Activated T-helper 2 cell treated with anti-CD3 and anti-CD28 coated beads, Interferon-gamma antibody, Interleukin-2, Interleukin-4, amounts not matched to agents 10 μg/mL and 5 μg/mL and 100 μg/mL, durations not matched to agents 14 hours and 24 hours and 36 hours (primary cell): ENCODE results near the gene B3GAT1. TPM values are rescaled to one million over a fixed set of nuclear protein-coding genes. Genes with fewer than 3 reads are reported as not detected.

Experiments used
- DNase-seq: peaks from one replicate; pipeline ENCODE4 v3.0.0; 2021; ENCODE audit warnings: low spot score
- H3K27ac Mint-ChIP-seq: one replicate; pipeline ENCODE4 v1.8.0; 2021; ENCODE audit warnings: mixed read lengths
- H3K27me3 Mint-ChIP-seq: one replicate; pipeline ENCODE4 v1.8.0; 2021; ENCODE audit warnings: low read depth, mixed read lengths
- H3K36me3 Mint-ChIP-seq: one replicate; pipeline ENCODE4 v1.8.0; 2021; ENCODE audit warnings: low read depth, mixed read lengths
- H3K4me1 Mint-ChIP-seq: one replicate; pipeline ENCODE4 v1.8.0; 2021; ENCODE audit warnings: low read depth, mixed read lengths
- H3K4me3 Mint-ChIP-seq: one replicate; pipeline ENCODE4 v1.8.0; 2021; ENCODE audit warnings: low read depth, mild to moderate bottlenecking, moderate library complexity, mixed read lengths
- H3K9me3 Mint-ChIP-seq: one replicate; pipeline ENCODE4 v1.8.0; 2021; ENCODE audit warnings: mixed read lengths
- intact Hi-C: fragments of 100-400 bp; cut with micrococcal nuclease; formaldehyde crosslinking; loops from one replicate; pipeline ENCODE4 v1.15.1; 2023
- total RNA-seq: library from RNA; stranded (reverse); gene quantifications from 2 replicates; pipeline ENCODE4 v1.2.3, GENCODE V29; 2022

Gene B3GAT1
- total RNA-seq, 1 donor from 2014 or later, result 0.27 TPM

DNA sequence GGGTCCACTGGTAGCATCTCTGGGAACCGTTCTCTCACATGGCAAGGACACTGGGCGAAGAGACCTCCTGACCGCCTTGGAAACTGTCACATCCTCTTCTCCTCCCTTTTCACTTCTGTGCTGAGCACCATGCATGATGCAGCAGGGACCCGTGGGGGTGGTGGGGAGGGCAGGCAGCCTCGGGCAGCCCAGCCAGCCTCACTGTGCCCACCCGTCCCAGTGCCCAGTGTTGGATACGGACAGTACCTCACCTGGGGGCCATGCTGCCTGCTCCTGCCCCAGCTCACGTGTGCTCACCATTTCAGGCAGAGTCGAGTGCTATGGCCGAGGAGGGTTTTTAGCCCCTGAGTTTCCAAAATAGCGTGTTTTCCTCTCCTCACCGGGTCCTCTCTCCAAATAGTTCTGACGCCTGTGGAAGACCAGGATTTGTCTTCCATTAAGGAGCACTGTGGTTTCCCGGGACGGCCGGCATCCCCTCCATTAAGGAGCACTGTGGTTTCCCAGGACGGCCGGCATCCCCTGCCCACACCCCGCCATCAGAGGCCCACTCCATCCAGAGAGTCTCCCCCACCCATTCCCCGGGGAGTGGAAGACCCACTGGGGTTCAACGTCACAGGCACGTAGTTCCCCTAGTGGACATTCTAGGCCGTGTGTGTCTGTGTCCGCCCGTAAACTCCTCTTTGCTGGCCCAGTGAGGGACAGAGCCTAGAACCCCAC lies 22.4 kb downstream of the B3GAT1 start:
- no peak overlapping the region for H3K4me3 Mint-ChIP-seq
- H3K27ac Mint-ChIP-seq, result no peak overlapping the region
- intact Hi-C loops, result no loop called here
- peaks cover 13% of the 10 kb centered on the region for H3K27me3 Mint-ChIP-seq
- H3K4me1 Mint-ChIP-seq, result peaks cover 16% of the 10 kb centered on the region
- H3K9me3 Mint-ChIP-seq, result no peaks in the 10 kb centered on the region
- no peaks in the 10 kb centered on the region for H3K36me3 Mint-ChIP-seq
- DNase-seq, result no peak

- DNase-seq, result no peak
- no peak overlapping the region for H3K4me3 Mint-ChIP-seq
- no peaks in the 10 kb centered on the region for H3K36me3 Mint-ChIP-seq
- H3K27me3 Mint-ChIP-seq, result peaks cover 13% of the 10 kb centered on the region
- H3K4me1 Mint-ChIP-seq, result peaks cover 16% of the 10 kb centered on the region
- H3K27ac Mint-ChIP-seq, result no peak overlapping the region
- intact Hi-C loops, result no loop called here
- no peaks in the 10 kb centered on the region for H3K9me3 Mint-ChIP-seq
These were observed 23.5 kb downstream of the B3GAT1 start for GRCh38 chr11:134388590-134388989.

GRCh38 chr11:134387501-134387900 lies 24.5 kb downstream of the B3GAT1 start:
- H3K4me1 Mint-ChIP-seq, result peaks cover 16% of the 10 kb centered on the region
- DNase-seq, result no peak
- no peaks in the 10 kb centered on the region for H3K36me3 Mint-ChIP-seq
- no peak overlapping the region for H3K4me3 Mint-ChIP-seq
- H3K9me3 Mint-ChIP-seq, result no peaks in the 10 kb centered on the region
- H3K27ac Mint-ChIP-seq, result no peak overlapping the region
- H3K27me3 Mint-ChIP-seq, result peaks cover 8% of the 10 kb centered on the region
- intact Hi-C loops, result no loop called here

DNA sequence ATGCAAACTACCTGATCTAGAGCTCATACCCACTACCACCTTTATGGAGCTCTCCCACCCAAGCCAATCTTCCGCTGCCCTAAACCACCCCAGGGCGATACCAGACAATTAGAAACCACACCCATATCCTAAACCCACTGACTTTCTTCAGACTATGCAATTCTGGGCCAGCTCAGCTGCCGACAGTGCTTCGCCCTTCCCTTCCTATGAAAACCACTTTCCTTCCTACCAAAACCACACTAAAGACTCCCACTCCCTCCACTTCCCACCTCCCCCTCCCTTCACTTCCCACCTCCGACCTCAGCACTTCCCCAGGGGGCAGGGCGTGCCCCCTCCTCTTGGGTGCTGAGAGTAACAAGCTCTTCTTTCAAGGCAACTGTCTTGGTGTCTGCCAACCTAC lies 25.1 kb downstream of the B3GAT1 start:
- Mint-ChIP-seq H3K4me3 (no peak overlapping the region), H3K36me3 (no peaks in the 10 kb centered on the region), H3K27me3 (peaks cover 7% of the 10 kb centered on the region), H3K9me3 (no peaks in the 10 kb centered on the region), H3K4me1 (peaks cover 16% of the 10 kb centered on the region), H3K27ac (no peak overlapping the region)
- DNase-seq, result no peak
- intact Hi-C loops, result no loop called here

DNA sequence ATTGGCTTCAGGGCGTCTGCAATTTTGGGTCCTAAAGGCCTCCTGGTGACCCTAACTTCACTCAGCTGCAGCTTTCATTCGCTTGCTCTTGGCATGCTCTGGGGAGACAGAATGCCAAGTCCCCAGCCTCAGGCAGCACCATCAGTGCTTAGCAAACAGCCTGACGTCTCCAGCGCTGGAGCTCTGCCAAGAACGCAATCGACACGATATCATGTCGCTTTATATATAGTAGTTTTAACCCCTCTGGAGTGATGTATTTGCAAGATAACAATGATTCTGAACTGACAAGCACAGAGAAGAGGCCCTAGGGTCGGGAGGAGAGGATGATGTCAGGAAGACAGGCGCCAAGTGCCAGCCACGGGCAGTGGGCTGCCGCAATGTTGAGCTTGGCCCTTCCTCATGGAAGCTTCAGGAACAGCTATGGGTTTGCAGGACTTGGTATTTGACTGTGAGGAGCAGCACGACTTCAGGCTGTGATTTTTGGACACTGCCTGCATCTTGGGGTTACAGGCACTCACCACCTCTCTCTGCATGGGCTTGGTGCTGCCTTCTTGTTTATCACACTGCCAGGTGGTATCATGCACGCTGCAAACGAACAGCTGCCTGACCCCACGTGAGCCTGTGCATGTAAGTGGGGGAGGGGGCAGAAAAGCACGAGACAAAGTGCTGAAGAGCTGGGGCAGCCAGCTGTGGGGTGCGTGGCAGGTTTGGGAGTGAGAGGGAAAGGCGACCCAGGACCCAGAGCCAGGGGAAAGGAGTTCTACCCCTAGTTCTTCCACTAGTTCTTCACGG lies 26.1 kb downstream of the B3GAT1 start:
- H3K4me3 Mint-ChIP-seq, result no peak overlapping the region
- DNase-seq, result no peak
- H3K4me1 Mint-ChIP-seq, result peaks cover 16% of the 10 kb centered on the region
- H3K9me3 Mint-ChIP-seq, result no peaks in the 10 kb centered on the region
- H3K36me3 Mint-ChIP-seq, result no peaks in the 10 kb centered on the region
- H3K27me3 Mint-ChIP-seq, result peaks cover 7% of the 10 kb centered on the region
- intact Hi-C loops, result no loop called here
- H3K27ac Mint-ChIP-seq, result no peak overlapping the region

- no peak overlapping the region for H3K4me3 Mint-ChIP-seq
- peaks cover 7% of the 10 kb centered on the region for H3K27me3 Mint-ChIP-seq
- H3K4me1 Mint-ChIP-seq, result peaks cover 16% of the 10 kb centered on the region
- no peaks in the 10 kb centered on the region for H3K9me3 Mint-ChIP-seq
- H3K27ac Mint-ChIP-seq, result no peak overlapping the region
- no peaks in the 10 kb centered on the region for H3K36me3 Mint-ChIP-seq
- no peak for DNase-seq
- intact Hi-C loops, result no loop called here
These were observed 26.9 kb downstream of the B3GAT1 start for GRCh38 chr11:134385171-134385570.

DNA sequence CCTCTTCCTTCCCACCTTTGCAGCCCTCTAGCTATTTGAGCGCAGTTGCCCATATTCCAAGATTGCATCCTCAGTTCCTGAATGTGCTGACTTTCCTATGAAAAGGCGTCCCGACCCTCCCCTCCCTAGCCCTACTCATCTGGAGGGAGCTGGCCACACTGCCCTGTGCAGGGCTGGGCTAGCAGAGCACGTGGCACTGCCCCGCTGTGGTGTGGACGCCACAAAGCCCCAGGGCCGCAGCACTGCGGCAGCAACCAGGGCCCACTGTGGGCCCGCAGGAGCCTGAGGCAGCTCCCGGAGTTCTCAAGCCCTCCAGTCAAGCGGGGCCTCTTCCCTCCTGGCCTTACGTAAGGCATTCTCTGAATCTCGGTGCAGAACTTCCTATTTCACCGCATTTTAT lies 27.6 kb downstream of the B3GAT1 start:
- peaks cover 7% of the 10 kb centered on the region for H3K27me3 Mint-ChIP-seq
- no peaks in the 10 kb centered on the region for H3K36me3 Mint-ChIP-seq
- H3K4me3 Mint-ChIP-seq, result no peak overlapping the region
- intact Hi-C loops, result no loop called here
- H3K4me1 Mint-ChIP-seq, result peaks cover 16% of the 10 kb centered on the region
- no peak overlapping the region for H3K27ac Mint-ChIP-seq
- no peak for DNase-seq
- H3K9me3 Mint-ChIP-seq, result no peaks in the 10 kb centered on the region

DNA sequence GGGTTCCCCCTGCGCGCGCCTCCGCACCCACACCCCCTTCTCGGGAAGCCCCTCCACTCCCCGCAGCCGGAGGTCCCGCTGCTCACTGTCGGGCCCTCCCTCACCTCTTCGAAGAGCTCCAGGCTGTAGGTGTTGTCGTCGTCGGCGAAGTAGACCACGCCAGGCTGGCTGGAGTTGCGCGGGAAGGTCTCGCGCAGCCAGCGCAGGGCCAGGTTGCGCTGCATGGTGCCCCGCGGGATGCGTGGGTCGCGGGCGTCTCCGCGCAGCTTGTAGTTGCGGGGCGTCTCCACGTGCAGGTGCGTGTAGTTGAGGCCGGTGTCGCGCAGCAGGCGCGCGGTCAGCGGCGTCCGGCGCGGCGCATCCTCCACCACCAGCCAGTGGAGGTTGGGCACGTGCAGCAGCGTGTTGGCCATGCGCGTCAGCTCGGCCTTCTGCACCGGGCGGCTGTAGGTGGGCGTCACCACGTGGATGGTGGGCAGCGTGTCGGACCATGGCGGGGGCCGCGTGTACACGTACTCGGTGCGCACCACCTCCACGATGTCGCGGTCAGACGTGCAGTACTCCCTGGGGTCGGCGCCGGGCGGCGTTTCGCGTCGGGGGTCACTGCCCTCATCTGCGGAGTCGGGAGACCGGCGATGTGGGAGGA lies 28.3 kb downstream of the B3GAT1 start:
- Mint-ChIP-seq H3K27ac (no peak overlapping the region), H3K36me3 (no peaks in the 10 kb centered on the region), H3K9me3 (no peaks in the 10 kb centered on the region), H3K4me3 (no peak overlapping the region), H3K4me1 (peaks cover 16% of the 10 kb centered on the region), H3K27me3 (peaks cover 7% of the 10 kb centered on the region)
- intact Hi-C loops, result no loop called here
- DNase-seq, result no peak

DNA sequence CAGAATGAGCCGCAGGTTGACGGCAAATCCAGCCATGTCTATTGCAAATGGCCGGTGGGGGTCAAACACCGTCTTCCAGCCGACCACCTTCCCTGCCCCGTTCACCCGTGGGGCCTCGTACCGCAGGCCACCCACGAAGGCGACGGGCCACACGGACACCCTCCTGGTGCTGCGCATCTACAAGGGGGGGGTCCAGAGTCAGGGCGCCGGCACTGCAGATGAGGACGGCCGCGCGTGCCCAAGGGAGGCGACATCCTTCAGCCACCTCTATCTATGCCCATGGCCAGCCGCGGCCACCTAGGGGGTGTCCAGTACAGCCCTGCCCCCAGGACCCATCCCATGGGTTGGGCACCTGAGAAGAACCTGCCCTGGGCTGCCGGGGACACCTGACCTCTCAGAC lies 29.2 kb downstream of the B3GAT1 start:
- Mint-ChIP-seq H3K9me3 (no peaks in the 10 kb centered on the region), H3K4me3 (no peak overlapping the region), H3K4me1 (peaks cover 16% of the 10 kb centered on the region), H3K27me3 (peaks cover 7% of the 10 kb centered on the region), H3K27ac (no peak overlapping the region), H3K36me3 (no peaks in the 10 kb centered on the region)
- intact Hi-C loops, result no loop called here
- DNase-seq, result no peak

- no peak overlapping the region for H3K27ac Mint-ChIP-seq
- H3K9me3 Mint-ChIP-seq, result no peaks in the 10 kb centered on the region
- no peak for DNase-seq
- H3K27me3 Mint-ChIP-seq, result peaks cover 7% of the 10 kb centered on the region
- H3K36me3 Mint-ChIP-seq, result no peaks in the 10 kb centered on the region
- intact Hi-C loops, result no loop called here
- no peak overlapping the region for H3K4me3 Mint-ChIP-seq
- H3K4me1 Mint-ChIP-seq, result peaks cover 14% of the 10 kb centered on the region
These were observed 29.8 kb downstream of the B3GAT1 start for GRCh38 chr11:134382257-134382656.

DNA sequence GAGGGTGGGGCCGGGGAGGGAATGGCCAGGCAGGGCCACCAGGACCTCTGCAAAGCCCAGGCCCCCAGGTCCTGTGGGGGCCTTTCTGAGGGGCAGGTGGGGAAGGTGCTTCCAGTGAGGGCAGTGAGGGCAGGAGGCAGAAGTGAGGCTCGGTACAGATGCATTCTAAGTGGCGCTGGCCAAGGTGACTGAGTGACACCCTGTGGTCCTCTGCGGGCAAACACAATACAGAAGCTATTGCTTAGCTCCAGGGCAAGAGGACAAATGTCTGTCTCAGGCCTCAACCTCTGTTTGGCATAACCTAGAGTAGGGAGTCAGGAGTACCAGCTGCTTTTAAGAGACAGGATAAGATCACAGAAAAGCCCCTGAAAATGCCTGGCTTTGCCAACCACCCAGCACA lies 31.3 kb downstream of the B3GAT1 start:
- Mint-ChIP-seq H3K4me1 (peaks cover under 1% of the 10 kb centered on the region), H3K9me3 (no peaks in the 10 kb centered on the region), H3K27ac (no peak overlapping the region), H3K36me3 (no peaks in the 10 kb centered on the region), H3K4me3 (no peak overlapping the region), H3K27me3 (peaks cover 7% of the 10 kb centered on the region)
- intact Hi-C loops, result no loop called here
- DNase-seq, result no peak

- DNase-seq, result no peak
- no peaks in the 10 kb centered on the region for H3K36me3 Mint-ChIP-seq
- intact Hi-C loops, result no loop called here
- no peaks in the 10 kb centered on the region for H3K4me1 Mint-ChIP-seq
- no peak overlapping the region for H3K27ac Mint-ChIP-seq
- H3K27me3 Mint-ChIP-seq, result peaks cover 6% of the 10 kb centered on the region
- no peaks in the 10 kb centered on the region for H3K9me3 Mint-ChIP-seq
- no peak overlapping the region for H3K4me3 Mint-ChIP-seq
These were observed 31.8 kb downstream of the B3GAT1 start for GRCh38 chr11:134380229-134380628.

DNA sequence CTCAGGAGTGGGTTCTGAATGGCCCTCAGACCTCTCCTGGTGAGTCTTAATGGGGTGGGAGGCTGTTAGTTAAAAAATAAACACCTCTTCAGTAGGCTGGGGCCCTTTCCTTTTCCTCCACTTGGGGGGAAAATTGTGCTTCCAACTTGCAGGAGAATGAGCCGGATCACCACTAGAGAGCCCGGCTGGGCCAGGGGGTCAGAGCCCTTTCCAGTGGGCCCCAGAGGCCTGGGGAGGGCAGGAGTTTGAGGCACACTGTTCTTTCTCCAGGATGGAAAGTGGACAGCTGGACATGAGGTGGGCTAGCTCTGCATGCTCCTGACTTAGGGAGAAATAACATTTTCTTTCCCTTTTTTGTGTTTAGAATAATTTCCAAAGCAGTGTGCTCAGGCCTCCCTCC lies 32.8 kb downstream of the B3GAT1 start:
- no peak overlapping the region for H3K27ac Mint-ChIP-seq
- H3K9me3 Mint-ChIP-seq, result no peaks in the 10 kb centered on the region
- H3K27me3 Mint-ChIP-seq, result no peaks in the 10 kb centered on the region
- no peaks in the 10 kb centered on the region for H3K36me3 Mint-ChIP-seq
- intact Hi-C loops, result no loop called here
- H3K4me1 Mint-ChIP-seq, result no peaks in the 10 kb centered on the region
- no peak overlapping the region for H3K4me3 Mint-ChIP-seq
- DNase-seq, result no peak
